ENCODE measurements around the gene NAT10. TPM values are rescaled to one million over a fixed set of nuclear protein-coding genes. Genes with fewer than 3 reads are reported as not detected.

Gene NAT10
- total RNA-seq, 4 donors from 2014 or later: 17.6 to 35.9 (median 32.6) TPM

GRCh38 chr11:34165786-34166555 is 60.5 kb downstream of the NAT10 start:
- no peaks in the 10 kb centered on the region for H3K9me3 ChIP-seq
- intact Hi-C loops (cut with DNase I): no loop called here
- DNase-seq: no peak
- peaks cover 0 to 19% (median 0%) of the 10 kb centered on the region in 3 donors for H3K4me1 ChIP-seq
- WGBS, 2 donors: 32% methylated on average over 9 of the region's 12 CpGs; no CpG with 5 or more reads in 1 of the 2 donors
- H3K36me3 ChIP-seq: no peaks in the 10 kb centered on the region
- H3K27ac ChIP-seq: peak overlapping the region in 2 of 4 donors; percentile 46 to 62
- H3K4me3 ChIP-seq: no peak overlapping the region
- peaks cover 0 to 6% (median 0%) of the 10 kb centered on the region in 4 donors for H3K27me3 ChIP-seq
- TF ChIP-seq POLR2A (IDR thresholded peaks at IDR 0.05) (no peak), CTCF (IDR thresholded peaks at IDR 0.05) (peak in 1 of 6 experiments; percentile 39)

DNA sequence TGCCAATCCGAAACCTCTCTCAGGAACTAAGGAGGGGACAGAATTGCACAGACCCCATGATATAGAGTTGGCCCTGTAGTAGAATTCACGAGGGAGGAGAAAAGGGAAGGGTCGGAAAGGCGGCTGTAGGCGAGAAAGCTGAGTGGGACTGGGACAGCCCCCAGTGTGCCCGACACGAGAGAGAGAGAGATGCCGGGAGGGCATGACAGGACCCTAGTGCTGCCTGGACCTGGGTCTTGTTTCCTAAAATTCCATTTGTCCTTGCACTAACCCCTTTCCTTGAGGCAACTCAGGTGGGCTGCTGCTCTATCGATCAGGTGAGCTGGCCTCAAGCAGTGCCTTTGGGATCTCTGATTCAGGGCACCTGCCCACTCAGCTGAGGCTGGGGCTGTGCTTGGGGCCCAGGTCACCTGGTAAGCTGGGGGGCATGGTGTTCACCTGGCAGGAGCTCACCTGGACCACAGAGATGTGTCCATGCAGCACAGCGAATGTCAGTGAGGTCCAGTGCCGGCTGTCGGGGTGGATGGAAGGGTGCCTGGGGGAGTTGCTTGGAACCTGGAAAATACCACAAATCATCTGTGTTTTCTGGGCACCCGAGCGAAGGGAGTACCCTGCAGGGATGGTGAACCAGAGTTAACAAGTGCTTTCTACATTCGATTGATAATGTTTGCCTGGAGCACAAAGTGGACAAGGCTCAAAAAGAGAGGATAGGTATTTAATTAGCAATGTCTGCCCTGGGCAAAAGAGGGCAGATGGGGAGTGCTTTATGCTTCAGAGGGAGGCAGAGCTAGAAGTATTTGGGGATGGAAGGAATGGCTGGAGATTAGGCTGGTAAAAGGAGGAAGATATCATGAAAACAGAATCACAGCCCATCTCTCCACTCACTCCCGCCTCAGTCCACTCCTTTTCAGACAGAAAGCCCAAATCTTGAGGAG is 61.6 kb downstream of the NAT10 start:
- intact Hi-C loops (cut with DNase I): no loop called here
- TF ChIP-seq CTCF (IDR thresholded peaks at IDR 0.05) (no peak), POLR2A (IDR thresholded peaks at IDR 0.05) (no peak)
- WGBS, 2 donors: 91 to 94% methylated on average over 12 to 15 of the region's 16 CpGs

GRCh38 chr11:34167961-34168360 is 62.5 kb downstream of the NAT10 start:
- no peak overlapping the region for H3K27ac ChIP-seq
- 64 to 82% methylated on average over 3 to 6 of the region's 9 CpGs for WGBS, 2 donors
- no peaks in the 10 kb centered on the region for H3K36me3 ChIP-seq
- no peak overlapping the region for H3K4me3 ChIP-seq
- H3K27me3 ChIP-seq: peaks cover 0 to 16% (median 0%) of the 10 kb centered on the region in 4 donors
- H3K9me3 ChIP-seq: no peaks in the 10 kb centered on the region
- no peak for DNase-seq
- TF ChIP-seq POLR2A (IDR thresholded peaks at IDR 0.05) (no peak), CTCF (IDR thresholded peaks at IDR 0.05) (no peak)
- H3K4me1 ChIP-seq: peaks cover 0 to 19% (median 0%) of the 10 kb centered on the region in 3 donors
- intact Hi-C loops (cut with DNase I): no loop called here

More for the DNA sequence above, 61.6 kb downstream of the NAT10 start:
- no peak for DNase-seq
- no peak overlapping the region for H3K4me3 ChIP-seq
- peaks cover 0 to 10% (median 0%) of the 10 kb centered on the region in 4 donors for H3K27me3 ChIP-seq
- no peaks in the 10 kb centered on the region for H3K36me3 ChIP-seq
- no peaks in the 10 kb centered on the region for H3K9me3 ChIP-seq
- H3K27ac ChIP-seq: no peak overlapping the region
- peaks cover 0 to 19% (median 0%) of the 10 kb centered on the region in 3 donors for H3K4me1 ChIP-seq

GRCh38 chr11:34168642-34169420 is 63.4 kb downstream of the NAT10 start:
- no peak for DNase-seq
- Histone ChIP-seq H3K4me1 (peaks cover 0 to 21% (median under 1%) of the 10 kb centered on the region in 3 donors), H3K4me3 (no peak overlapping the region), H3K36me3 (no peaks in the 10 kb centered on the region), H3K27ac (no peak overlapping the region), H3K9me3 (no peaks in the 10 kb centered on the region), H3K27me3 (peaks cover 0 to 25% (median 0%) of the 10 kb centered on the region in 4 donors)
- WGBS, 2 donors: 64 to 78% methylated on average over 8 to 16 of the region's 18 CpGs
- no peak for TF ChIP-seq CTCF (IDR thresholded peaks at IDR 0.05)
- no peak for TF ChIP-seq POLR2A (IDR thresholded peaks at IDR 0.05)
- intact Hi-C loops (cut with DNase I): no loop called here
